SK-N-SH treated with all-trans-retinoic acid at 6 μM for 48 hours (cell line): ENCODE data around the gene CYTH4.

Experiments used
- ARNTL ChIP-seq: fragments of 450-650 bp; formaldehyde crosslinking; IDR thresholded peaks from 2 replicates; pipeline ENCODE4 v1.5.0; 2020; ENCODE audit warnings: low read depth, mild to moderate bottlenecking, moderate library complexity, borderline replicate concordance
- ZFP3 ChIP-seq: fragments of 250-450 bp; sonication (Bioruptor Pico); IDR thresholded peaks from 2 replicates; pipeline ENCODE4 v1.5.0; 2020; ENCODE audit warnings: mild to moderate bottlenecking, moderate library complexity
- TF ChIP-seq, protein P1 (sequence below): fragments of 250-450 bp; sonication (Bioruptor Pico); IDR thresholded peaks from 2 replicates; pipeline ENCODE4 v1.8.0; 2020; ENCODE audit warnings: mild to moderate bottlenecking, moderate library complexity, borderline replicate concordance

DNA sequence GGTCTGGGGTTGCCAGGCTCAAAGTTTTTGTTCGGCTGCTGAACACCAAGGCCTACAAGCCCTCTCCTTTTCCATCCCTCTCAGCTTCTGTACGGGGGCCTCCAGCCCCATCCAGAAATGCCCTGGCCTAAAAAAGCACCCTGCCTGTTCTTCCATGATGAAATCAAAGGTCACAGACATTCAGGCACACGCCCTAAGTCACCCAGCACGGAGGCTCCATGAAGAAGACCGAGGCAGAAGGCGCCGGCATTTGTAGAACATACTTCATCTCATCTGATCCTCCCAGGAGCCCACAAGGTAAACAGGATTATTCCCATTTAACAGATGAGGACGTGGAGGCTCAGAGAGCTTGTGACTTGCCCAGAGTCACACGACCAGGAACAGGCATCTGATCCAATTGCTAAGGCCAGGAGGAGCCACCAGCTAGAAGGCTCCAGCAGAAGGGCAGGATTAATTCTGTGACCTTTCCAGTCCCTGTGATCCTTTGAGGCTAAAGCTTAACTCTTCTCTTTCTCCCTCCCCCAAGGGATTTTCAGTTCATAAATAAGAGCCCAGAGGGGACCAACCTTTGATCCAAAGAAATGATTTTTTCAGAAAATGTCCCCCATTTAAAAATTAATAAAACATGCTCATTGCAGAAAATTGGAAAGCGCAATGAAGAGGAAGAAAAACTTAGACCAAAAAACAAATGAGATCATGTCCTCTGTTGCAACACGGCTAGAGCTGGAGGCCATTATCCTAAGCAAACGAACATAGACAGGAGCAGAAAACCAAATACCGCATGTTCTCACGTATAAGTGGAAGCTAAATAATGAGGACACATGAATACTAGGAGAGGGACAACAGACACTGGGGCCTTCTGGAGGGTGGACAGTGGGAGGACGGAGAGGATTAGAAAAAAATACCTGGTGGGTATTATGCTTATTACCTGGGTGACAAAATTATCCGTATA, 38.7 kb downstream of the CYTH4 start:
- TF ChIP-seq ZFP3 (CRISPR knock-in tag) = no peak
- TF ChIP-seq, protein P1, sequence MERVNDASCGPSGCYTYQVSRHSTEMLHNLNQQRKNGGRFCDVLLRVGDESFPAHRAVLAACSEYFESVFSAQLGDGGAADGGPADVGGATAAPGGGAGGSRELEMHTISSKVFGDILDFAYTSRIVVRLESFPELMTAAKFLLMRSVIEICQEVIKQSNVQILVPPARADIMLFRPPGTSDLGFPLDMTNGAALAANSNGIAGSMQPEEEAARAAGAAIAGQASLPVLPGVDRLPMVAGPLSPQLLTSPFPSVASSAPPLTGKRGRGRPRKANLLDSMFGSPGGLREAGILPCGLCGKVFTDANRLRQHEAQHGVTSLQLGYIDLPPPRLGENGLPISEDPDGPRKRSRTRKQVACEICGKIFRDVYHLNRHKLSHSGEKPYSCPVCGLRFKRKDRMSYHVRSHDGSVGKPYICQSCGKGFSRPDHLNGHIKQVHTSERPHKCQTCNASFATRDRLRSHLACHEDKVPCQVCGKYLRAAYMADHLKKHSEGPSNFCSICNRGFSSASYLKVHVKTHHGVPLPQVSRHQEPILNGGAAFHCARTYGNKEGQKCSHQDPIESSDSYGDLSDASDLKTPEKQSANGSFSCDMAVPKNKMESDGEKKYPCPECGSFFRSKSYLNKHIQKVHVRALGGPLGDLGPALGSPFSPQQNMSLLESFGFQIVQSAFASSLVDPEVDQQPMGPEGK (CRISPR knock-in tag) = no peak
- TF ChIP-seq ARNTL (CRISPR knock-in tag) = no peak
